Right hindlimb (tissue), 1 donor: ENCODE results near the gene STK40.

ENCODE experiments used
- DNase-seq: peaks from one replicate; pipeline ENCODE4 v3.0.0-alpha.2; 2018

STK40 gene

GRCh38 chr1:36367798-36368197 is 17.9 kb downstream of the STK40 start:
- no peak for DNase-seq

GRCh38 chr1:36367066-36367465 is 18.7 kb downstream of the STK40 start:
- no peak for DNase-seq

DNA sequence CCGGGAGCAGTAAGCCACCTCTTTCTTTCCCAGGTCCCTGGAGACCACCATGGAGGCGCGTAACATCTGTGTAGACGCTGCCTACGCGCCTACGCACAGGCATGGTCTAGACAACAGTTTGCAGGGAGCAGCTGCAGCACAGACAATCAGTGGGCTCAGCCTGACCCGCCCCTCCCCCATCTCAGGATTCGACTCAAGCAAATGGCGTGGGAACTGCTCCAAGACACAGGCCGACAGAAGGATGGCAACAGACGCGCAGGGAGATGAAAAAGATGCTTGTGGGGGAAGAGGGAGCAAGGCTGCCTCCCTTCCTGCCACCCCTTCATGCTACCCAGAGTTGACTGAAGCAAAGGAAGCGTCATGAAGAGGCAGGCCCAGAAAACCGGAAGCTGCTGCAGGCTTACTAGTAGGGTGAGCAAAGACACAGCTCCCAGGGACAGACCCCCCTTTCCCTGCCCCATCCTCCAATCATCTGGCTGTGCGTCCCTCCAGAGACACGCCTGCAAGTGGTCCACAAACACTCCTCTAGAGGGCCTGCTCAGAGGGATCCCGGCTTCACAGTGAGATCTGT is 19.5 kb downstream of the STK40 start:
- DNase-seq: peak; percentile 83

DNA sequence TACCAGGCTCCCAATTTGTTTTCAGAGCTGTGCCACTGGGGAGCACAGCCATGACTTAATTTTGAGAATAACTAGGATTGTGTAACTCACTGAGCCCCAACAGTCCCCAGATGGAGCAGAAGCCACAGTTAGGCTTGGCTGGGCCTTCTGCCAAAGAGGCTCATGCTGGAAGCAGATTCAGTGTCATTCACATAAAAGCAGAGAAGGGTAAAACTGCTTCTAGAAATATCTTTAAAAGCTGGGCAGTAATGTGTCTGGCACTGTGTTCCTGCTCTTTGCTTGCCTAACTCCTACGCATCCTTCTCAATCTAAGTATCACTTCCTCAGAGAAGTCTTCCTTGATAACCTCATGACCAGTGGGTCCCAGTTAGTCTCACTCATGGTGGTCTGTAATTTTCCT is 20.3 kb downstream of the STK40 start:
- no peak for DNase-seq

- no peak for DNase-seq
Measured at GRCh38 chr1:36359911-36360550, 25.7 kb downstream of the STK40 start.

DNA sequence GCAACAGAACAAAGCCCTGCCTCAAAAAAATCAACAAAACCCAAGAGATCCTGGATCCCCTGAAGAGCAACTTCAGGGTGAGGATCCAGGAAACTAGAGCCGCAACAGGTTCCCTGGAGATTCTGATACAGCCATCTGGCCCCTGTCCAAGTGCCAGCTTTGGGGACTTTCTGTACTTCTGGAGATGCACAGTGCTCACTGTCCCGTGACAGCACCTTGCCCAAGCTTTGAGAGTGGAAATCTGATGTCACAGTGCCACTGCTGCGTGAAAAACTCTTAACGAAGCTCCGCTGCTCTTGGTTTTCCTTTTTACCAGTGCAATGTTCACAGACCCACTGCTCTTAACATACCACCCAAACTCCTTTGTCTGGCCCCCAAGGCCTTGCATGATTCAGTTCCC is 26.3 kb downstream of the STK40 start:
- DNase-seq: no peak

DNA sequence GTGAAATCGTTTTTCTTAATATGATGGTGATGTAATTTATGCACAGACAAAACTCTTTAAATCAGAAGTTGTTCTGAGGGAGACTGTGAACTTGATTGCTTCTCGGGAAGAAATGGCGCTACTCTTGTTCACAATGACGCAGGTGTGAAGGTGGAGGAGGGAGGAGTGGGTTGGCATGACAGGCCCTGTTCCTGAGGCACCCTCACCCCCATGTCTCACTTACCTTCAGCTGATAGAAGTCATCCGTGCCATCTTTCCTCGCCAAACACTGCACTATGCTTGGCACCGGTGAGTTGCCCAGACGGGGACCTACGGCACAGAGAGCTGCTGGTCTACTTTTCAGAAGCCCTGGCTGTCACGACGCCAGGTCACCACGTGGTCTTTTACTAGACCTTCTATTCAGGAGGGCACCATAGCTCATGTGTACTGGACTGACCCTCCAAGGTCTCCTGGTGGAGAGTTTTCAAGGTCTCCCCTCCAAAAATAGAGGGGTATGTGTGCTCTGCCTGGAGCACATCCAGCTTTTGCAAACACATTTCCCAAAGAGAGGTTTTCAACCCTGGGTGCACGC is 27.1 kb downstream of the STK40 start:
- DNase-seq: no peak

DNA sequence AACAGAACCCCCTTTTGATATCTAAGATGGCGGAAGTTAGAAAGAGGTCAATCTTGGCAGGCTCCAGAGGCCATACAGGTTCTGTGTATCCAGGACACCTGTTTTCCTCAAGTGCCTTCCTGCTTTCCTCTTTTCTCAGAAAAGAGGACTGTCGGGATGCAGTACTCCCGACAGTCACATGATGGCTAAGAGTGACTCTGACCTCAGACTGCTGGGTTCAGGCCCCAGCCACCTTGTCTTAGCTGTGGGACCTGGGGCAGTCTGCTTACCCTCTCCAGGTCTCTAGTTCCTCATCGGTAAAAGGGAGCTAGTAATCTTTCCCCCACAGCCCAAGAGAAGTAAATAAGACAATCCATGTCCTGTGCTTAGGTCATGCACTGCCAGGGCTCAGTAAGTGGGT is 29.9 kb downstream of the STK40 start:
- DNase-seq: no peak

- no peak for DNase-seq
Measured at GRCh38 chr1:36354486-36354885, 31.2 kb downstream of the STK40 start.

DNA sequence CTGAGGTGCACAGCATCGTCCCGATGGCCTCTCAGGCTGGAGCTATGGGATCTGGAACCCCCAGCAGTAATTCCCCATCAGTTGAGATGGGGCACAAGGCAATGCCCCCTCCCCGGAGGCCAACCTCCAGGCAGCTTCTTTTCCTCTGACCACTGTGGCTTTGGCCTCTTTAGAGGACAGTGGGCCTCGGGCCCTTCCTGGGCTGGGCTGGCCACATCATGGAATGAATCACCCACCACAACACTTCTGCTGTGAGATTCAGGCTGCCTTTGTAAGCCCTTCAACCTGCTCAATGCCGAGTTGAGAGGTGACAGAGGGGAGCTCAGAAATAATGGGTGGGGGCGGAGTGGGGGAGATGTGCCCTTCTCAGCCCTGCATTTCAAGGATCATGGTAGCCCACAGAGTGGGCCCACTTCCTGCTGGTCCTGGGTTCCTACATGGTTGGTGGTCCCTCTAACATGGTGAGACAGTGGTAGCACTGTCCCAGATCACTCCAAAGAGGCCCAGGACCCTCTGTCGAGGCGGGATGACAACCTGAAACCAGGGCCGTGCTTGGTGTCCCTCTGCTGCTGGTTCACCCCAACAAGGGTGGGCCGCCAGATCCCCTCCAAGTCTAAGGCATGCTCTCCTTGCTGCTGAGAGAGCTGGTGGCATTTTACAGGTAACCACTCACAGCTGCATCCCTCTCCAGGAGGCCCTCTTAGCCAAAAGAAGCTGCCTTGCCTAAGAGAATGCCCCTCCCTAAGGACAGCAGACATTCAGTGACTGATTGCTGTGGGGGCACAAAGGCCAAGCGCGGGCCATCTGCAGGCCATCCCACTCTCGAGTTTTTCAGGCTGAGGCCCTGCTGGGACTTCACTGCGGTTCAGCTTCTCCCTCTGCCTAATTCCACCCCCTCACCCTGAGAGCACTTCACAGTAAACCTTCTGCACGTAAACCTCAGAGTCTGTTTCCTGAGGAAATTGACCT is 32.5 kb downstream of the STK40 start:
- DNase-seq: no peak

DNA sequence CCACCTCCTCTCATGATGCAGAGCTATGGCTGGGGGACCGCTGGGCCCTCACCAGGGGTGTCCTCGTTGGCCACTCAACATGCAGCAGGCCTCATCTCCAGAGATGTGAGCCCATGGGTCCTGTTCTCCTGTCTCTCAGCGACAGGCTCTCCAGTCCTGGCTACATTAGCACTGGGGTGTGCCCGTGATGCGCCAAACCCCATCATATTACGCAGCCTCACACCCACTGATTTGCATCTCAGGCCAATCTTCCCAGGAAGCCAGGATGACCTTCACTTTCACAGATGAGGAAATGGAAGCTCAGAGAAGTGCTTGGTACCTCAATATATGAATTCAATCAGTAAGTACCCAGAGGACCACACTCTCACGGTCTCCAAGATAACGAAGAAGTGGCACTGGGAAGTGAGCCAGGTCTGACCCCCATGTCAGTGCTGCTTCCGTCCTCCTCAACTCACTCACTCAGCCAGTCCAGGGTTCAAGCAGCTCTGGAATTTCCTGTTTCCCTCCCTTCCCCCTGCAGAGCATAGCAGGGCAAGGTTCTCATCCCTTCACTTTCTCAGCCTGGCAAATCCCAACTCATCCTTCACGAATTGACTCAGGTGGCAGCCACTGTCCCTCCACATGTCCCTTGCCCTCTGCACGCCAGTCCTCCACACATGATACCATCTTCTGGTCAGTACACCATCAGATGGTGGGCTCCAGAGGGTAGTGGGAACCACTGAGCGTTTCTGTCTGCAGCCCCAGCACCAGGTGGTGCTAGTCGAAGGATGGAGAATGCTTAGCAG is 33.4 kb downstream of the STK40 start:
- no peak for DNase-seq

- peak; percentile 51 for DNase-seq
Measured at GRCh38 chr1:36351227-36351977, 34.3 kb downstream of the STK40 start.

DNA sequence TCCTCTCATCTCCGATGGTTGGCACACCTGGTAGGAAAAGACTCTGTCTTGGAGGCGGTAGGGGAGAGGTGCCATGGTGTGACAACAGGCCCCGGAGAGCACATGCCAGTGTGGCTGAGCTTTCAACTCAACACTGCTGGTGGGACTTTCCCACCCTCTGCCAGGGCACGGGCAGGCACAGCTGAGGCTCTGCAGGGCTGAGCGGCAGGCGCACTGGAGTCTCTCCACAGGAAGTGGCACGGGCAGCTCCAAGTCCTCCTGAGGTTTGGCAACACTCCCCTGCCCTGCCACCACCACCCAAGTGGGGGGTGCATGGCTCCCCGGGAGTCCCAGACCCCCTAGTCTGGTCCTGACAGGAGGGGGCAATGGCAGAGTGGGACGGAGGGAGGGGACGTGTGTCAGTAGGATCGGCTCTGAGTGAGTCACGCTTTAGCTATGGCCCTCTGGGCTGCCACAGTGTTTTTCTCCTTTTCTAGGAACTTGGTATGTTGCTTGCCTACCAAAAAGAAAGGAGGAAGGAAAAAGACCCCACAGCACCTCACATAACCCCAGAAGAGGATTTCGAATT is 35.0 kb downstream of the STK40 start:
- DNase-seq: peak; percentile 41

DNA sequence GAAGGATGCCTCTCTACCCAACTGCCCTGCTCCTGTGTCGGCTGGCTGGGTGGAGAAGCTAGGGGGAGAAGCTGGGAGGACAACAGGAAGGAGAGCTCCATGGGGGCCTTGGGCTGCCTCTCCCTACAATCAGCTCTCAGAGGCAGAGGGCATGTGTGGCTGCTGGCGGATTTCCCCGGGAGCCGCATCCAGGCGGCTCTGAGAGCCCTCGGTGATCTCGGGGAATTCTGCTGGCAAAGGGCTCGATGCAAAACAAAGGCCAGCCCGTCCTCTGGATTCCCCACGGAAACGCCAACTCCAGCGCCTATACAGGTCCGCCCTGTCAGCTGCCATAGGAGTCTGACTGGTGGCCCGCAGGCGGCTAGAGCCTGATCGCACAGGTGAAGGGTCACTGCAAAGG is 35.9 kb downstream of the STK40 start:
- peak; percentile 41 for DNase-seq

GRCh38 chr1:36349241-36349671 is 36.5 kb downstream of the STK40 start:
- peak; percentile 40 for DNase-seq

DNA sequence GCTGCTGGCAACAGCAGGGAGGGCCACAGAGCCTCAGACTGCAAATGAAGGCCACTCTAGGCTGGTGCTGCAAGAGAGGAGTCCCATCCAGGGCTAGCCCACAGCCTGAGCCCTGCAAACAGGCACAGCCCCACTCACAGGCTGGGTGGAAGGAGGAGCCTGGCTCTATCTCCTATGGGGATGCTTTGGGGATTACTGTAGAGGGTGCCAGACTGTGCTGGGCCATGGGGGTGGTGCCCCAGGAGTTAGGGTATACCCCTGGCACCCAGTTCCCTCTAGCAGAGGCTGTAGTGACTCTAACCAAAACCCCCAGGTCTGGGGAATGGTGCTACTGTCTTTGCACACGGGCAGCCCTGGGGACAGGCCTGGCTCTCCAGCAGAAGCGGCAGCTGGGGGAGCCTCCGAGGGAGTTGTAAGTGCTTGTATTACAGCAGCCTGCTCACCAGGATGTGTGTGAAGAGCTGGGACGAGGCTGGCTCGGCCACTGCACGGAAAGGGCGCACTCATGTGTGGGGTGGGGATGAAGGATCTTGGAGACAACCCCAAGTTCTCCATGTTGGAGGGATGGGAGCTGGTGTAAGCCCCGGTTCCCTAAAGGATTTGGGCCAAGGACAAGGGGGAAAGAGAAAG is 38.9 kb downstream of the STK40 start:
- DNase-seq: no peak

- no peak for DNase-seq
Measured at GRCh38 chr1:36345353-36345752, 40.4 kb downstream of the STK40 start.

- no peak for DNase-seq
Measured at GRCh38 chr1:36344395-36344680, 41.4 kb downstream of the STK40 start.

GRCh38 chr1:36343651-36344394 is 41.9 kb downstream of the STK40 start:
- no peak for DNase-seq

DNA sequence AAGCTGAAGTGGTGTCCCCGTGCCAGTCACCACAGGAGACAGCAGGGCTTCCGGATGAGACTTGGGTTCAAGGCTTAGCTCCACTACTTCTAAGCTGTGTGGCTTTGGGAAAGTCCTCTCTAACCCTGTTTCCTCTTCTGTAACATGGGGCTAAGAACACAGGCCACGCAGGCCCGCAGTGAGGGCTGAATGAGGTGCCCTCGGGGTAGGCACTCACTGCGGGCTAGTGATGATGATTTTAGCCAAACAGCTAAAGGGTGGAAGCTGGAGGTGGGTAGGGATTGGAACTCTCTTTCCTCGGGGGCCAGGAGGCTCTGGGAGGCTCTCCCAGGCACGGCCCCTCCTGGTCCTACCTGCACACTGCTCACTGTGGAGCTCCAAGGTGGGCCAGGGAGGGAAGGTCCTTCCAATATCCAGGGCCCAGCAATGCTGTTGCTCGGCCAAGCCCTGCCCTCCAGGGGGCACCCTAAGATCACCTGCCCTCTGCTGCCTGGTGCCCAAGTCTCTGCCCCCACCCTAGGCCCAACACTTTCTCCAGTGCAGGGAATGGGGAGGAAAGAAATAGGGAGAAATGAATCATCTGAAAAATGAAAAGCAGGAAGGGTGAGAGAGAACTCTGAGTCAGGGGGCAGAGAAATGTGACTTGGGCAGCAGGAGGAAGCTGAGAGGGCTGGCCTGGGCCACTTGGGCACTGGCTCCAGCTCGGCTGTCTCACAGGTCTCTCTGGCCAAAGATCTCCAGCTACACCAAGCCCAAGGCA is 43.1 kb downstream of the STK40 start:
- DNase-seq: no peak
